DOHH2 (cell line): ENCODE data around the gene OR2L5.

Source experiments
- EZH2phosphoT487 ChIP-seq: fragments of 200-600 bp; sonication (generic); IDR thresholded peaks from 2 replicates; pipeline ENCODE4 v1.6.1; 2017; ENCODE audit warnings: borderline replicate concordance, mild to moderate bottlenecking, antibody characterized with exemption, low read length, moderate library complexity, mixed read lengths
- TF ChIP-seq, protein P1 (sequence below): fragments of 200-600 bp; sonication (generic); IDR thresholded peaks from one replicate; pipeline ENCODE4 v1.5.1; 2014; ENCODE audit warnings: antibody characterized with exemption, mild to moderate bottlenecking, low read depth, low read length; ENCODE audit not compliant: poor library complexity, severe bottlenecking

DNA sequence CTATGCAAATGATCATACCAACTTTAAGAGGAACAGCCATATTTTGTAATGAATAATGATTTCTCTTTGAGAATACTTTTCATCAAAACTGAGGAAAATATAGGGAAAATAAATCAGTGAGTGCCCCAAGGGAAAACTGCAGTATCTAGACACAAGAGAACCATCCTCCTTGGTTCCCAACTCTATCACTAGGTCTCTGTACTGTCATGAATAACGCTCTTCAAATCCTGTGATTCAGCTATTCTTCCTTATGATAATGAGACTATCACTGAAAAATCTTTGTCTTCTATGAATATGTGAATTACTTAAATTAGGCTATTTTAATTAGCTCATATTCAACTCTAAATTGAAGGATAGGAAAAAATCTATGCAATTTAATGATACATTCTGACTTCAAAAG lies 2.3 kb downstream of the OR2L5 start:
- TF ChIP-seq, protein P1, sequence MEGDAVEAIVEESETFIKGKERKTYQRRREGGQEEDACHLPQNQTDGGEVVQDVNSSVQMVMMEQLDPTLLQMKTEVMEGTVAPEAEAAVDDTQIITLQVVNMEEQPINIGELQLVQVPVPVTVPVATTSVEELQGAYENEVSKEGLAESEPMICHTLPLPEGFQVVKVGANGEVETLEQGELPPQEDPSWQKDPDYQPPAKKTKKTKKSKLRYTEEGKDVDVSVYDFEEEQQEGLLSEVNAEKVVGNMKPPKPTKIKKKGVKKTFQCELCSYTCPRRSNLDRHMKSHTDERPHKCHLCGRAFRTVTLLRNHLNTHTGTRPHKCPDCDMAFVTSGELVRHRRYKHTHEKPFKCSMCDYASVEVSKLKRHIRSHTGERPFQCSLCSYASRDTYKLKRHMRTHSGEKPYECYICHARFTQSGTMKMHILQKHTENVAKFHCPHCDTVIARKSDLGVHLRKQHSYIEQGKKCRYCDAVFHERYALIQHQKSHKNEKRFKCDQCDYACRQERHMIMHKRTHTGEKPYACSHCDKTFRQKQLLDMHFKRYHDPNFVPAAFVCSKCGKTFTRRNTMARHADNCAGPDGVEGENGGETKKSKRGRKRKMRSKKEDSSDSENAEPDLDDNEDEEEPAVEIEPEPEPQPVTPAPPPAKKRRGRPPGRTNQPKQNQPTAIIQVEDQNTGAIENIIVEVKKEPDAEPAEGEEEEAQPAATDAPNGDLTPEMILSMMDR: no peak
- TF ChIP-seq EZH2phosphoT487: no peak
